ENCODE results near the gene DDC. TPM values are rescaled to one million over a fixed set of nuclear protein-coding genes. Genes with fewer than 3 reads are reported as not detected.

DDC gene
- total RNA-seq, 1 donor from 2014 or later = not detected

GRCh38 chr7:50594136-50594535, 28.9 kb upstream of the DDC start:
- intact Hi-C loops (cut with micrococcal nuclease) = no loop called here
- Mint-ChIP-seq H3K4me1 (no peaks in the 10 kb centered on the region), H3K4me3 (no peak overlapping the region), H3K9me3 (no peaks in the 10 kb centered on the region), H3K36me3 (ENCODE audit: low read depth) (no peaks in the 10 kb centered on the region), H3K27ac (no peak overlapping the region), H3K27me3 (peaks cover 20% of the 10 kb centered on the region)
- DNase-seq = no peak
- ChIA-PET POLR2A (no interaction called here), CTCF (no interaction called here)
- no peak for TF ChIP-seq CTCF (IDR thresholded peaks at IDR 0.05)
- ATAC-seq (ENCODE audit: low read depth) = no peak

GRCh38 chr7:50592940-50593339, 27.7 kb upstream of the DDC start:
- no peak for TF ChIP-seq CTCF (IDR thresholded peaks at IDR 0.05)
- CTCF ChIA-PET = no interaction called here
- intact Hi-C loops (cut with micrococcal nuclease) = no loop called here
- no peak overlapping the region for H3K27ac Mint-ChIP-seq
- H3K9me3 Mint-ChIP-seq = no peaks in the 10 kb centered on the region
- peaks cover 24% of the 10 kb centered on the region for H3K27me3 Mint-ChIP-seq
- no peaks in the 10 kb centered on the region for H3K4me1 Mint-ChIP-seq
- no peak overlapping the region for H3K4me3 Mint-ChIP-seq
- DNase-seq (no peak), ATAC-seq (ENCODE audit: low read depth) (no peak)
- POLR2A ChIA-PET = no interaction called here
- no peaks in the 10 kb centered on the region for H3K36me3 Mint-ChIP-seq (ENCODE audit: low read depth)

GRCh38 chr7:50591480-50592438, 26.6 kb upstream of the DDC start:
- no peak overlapping the region for H3K4me3 Mint-ChIP-seq
- H3K27me3 Mint-ChIP-seq = peaks cover 28% of the 10 kb centered on the region
- ChIA-PET POLR2A (no interaction called here), CTCF (no interaction called here)
- no peak for DNase-seq
- TF ChIP-seq CTCF (IDR thresholded peaks at IDR 0.05) = no peak
- no peak overlapping the region for H3K27ac Mint-ChIP-seq
- intact Hi-C loops (cut with micrococcal nuclease) = no loop called here
- H3K9me3 Mint-ChIP-seq = no peaks in the 10 kb centered on the region
- no peaks in the 10 kb centered on the region for H3K36me3 Mint-ChIP-seq (ENCODE audit: low read depth)
- ATAC-seq (ENCODE audit: low read depth) = no peak
- no peaks in the 10 kb centered on the region for H3K4me1 Mint-ChIP-seq

GRCh38 chr7:50591098-50591479, 25.9 kb upstream of the DDC start:
- intact Hi-C loops (cut with micrococcal nuclease) = no loop called here
- no peaks in the 10 kb centered on the region for H3K9me3 Mint-ChIP-seq
- H3K27me3 Mint-ChIP-seq = peaks cover 28% of the 10 kb centered on the region
- ChIA-PET POLR2A (no interaction called here), CTCF (no interaction called here)
- no peaks in the 10 kb centered on the region for H3K36me3 Mint-ChIP-seq (ENCODE audit: low read depth)
- H3K4me1 Mint-ChIP-seq = no peaks in the 10 kb centered on the region
- no peak for ATAC-seq (ENCODE audit: low read depth)
- TF ChIP-seq CTCF (IDR thresholded peaks at IDR 0.05) = no peak
- H3K27ac Mint-ChIP-seq = no peak overlapping the region
- H3K4me3 Mint-ChIP-seq = no peak overlapping the region
- DNase-seq = no peak

DNA sequence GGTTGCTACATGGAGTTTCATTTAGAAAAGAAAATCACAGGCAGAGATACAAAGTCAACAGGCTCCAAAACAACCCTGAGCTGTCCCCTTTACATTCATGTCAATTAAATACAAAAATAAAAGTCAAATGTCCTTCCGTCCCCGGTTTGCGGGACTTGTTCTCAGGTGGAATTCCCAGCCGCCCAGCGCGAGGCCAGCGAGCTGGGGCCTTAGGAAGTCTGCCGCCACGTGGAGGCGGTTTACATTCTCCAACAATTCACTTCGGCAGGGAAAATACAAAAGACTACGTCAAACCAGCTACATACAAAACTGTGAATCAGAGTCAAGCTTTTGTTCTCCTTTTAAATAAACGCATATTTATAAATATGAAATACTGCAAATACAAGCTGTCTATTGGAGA, 25.3 kb upstream of the DDC start:
- DNase-seq (no peak), ATAC-seq (ENCODE audit: low read depth) (no peak)
- CTCF ChIA-PET = no interaction called here
- no peaks in the 10 kb centered on the region for H3K9me3 Mint-ChIP-seq
- H3K4me1 Mint-ChIP-seq = no peaks in the 10 kb centered on the region
- H3K36me3 Mint-ChIP-seq (ENCODE audit: low read depth) = no peaks in the 10 kb centered on the region
- intact Hi-C loops (cut with micrococcal nuclease) = no loop called here
- H3K27me3 Mint-ChIP-seq = peaks cover 29% of the 10 kb centered on the region
- no peak overlapping the region for H3K4me3 Mint-ChIP-seq
- H3K27ac Mint-ChIP-seq = no peak overlapping the region
- POLR2A ChIA-PET = no interaction called here
- no peak for TF ChIP-seq CTCF (IDR thresholded peaks at IDR 0.05)

All from activated B cell treated with CpG ODN at 0.5 μM for 24 hours (primary cell).